K562 (cell line): Measurements from ENCODE around the gene SPTBN4. TPM values are rescaled to one million over a fixed set of nuclear protein-coding genes. Genes with fewer than 3 reads are reported as not detected.

ENCODE experiments used
- BRD9 ChIP-seq: fragments of 450-650 bp; IDR thresholded peaks from 2 replicates; pipeline ENCODE4 v1.6.1; 2018; ENCODE audit warnings: low read depth; ENCODE audit not compliant: partially characterized antibody
- ETV6 ChIP-seq, 3 experiments: fragments of 150-350 bp in 1 of 3; sonication (generic) in 1 of 3; formaldehyde crosslinking in 1 of 3; IDR thresholded peaks; 2 replicates each; pipeline versions ENCODE4 v1.6.1 to v1.8.0; 2014 to 2022; ENCODE audit warnings: borderline replicate concordance in 2 of 3, low read depth in 2 of 3, antibody characterized with exemption in 1 of 3, low read length in 1 of 3, mild to moderate bottlenecking in 1 of 3, missing genetic modification reagents in 1 of 3
- HNRNPH1 ChIP-seq: fragments of 200-400 bp; formaldehyde crosslinking; optimal IDR thresholded peaks from 2 replicates; pipeline ENCODE3; 2017; ENCODE audit warnings: low read depth, mild to moderate bottlenecking, low read length, moderate library complexity
- KAT8 ChIP-seq: fragments of 450-650 bp; IDR thresholded peaks from 2 replicates; pipeline ENCODE4 v1.6.1; 2016; ENCODE audit warnings: low read depth, mild to moderate bottlenecking
- NEUROD1 ChIP-seq: fragments of 150-350 bp; IDR thresholded peaks from 2 replicates; pipeline ENCODE4 v1.6.1; 2014; ENCODE audit warnings: borderline replicate concordance, low read length, low read depth; ENCODE audit not compliant: partially characterized antibody
- NR4A1 ChIP-seq, 2 experiments: fragments of 250-450 bp in 1 of 2; fragments of 450-650 bp in 1 of 2; sonication (Bioruptor Pico) in 1 of 2; IDR thresholded peaks; 2 replicates each; pipeline versions ENCODE4 v1.4.0 to v1.6.1; 2016 to 2020; ENCODE audit warnings: mild to moderate bottlenecking in 2 of 2, missing compliant biosample characterization in 1 of 2, missing genetic modification characterization in 1 of 2, moderate library complexity in 1 of 2
- PHTF2 ChIP-seq: fragments of 250-450 bp; sonication (Bioruptor Pico); IDR thresholded peaks from 2 replicates; pipeline ENCODE4 v1.5.0; 2021; ENCODE audit warnings: mild to moderate bottlenecking
- SMAD3 ChIP-seq: fragments of 450-650 bp; formaldehyde crosslinking; conservative IDR thresholded peaks from 2 replicates; pipeline ENCODE4 v1.4.0; 2020; ENCODE audit warnings: mild to moderate bottlenecking
- ZNF217 ChIP-seq: sonication (generic); formaldehyde crosslinking; IDR thresholded peaks from 2 replicates; pipeline ENCODE4 v1.8.0; 2022; ENCODE audit warnings: mild to moderate bottlenecking, missing genetic modification reagents
- ZNF3 ChIP-seq: fragments of 250-450 bp; sonication (Bioruptor Pico); IDR thresholded peaks from 2 replicates; pipeline ENCODE4 v1.5.0; 2021; ENCODE audit warnings: mild to moderate bottlenecking, moderate library complexity
- ZSCAN29 ChIP-seq: fragments of 450-650 bp; IDR thresholded peaks from 2 replicates; pipeline ENCODE4 v1.6.1; 2017
- polyA plus RNA-seq, 8 experiments: library from polyadenylated mRNA; depleted of rRNA in 4 of 8; stranded (reverse) in 5 of 8; unstranded in 3 of 8; fragments of >200 nt; fragmentation: Nextera tagmentation in 2 of 8; fragmentation: Illumina TruSeq in 1 of 8; extraction: Ambion mirVana in 2 of 8; extraction: Trizol in 1 of 8; gene quantifications; 2 replicates each; pipeline versions ENCODE4 v1.2.1 to v1.2.3, GENCODE V29; 2011 to 2014; ENCODE audit warnings: inconsistent platforms in 1 of 8, missing spikeins in 1 of 8
- total RNA-seq, 7 experiments: library from RNA; depleted of rRNA in 6 of 7; stranded (reverse); fragments of >200 nt in 6 of 7; fragmentation: Illumina TruSeq in 2 of 7; extraction: Trizol in 2 of 7; gene quantifications; 2 replicates each; pipeline versions ENCODE4 v1.2.1 to v1.2.3, GENCODE V29; 2011 to 2021; ENCODE audit warnings: low replicate concordance in 1 of 7
- TF ChIP-seq, protein P1 (sequence below): fragments of 150-350 bp; conservative IDR thresholded peaks from 2 replicates; pipeline ENCODE4 v1.6.1; 2014; ENCODE audit warnings: low read length
- TF ChIP-seq, protein P2 (sequence below): fragments of 250-450 bp; sonication (Bioruptor Pico); IDR thresholded peaks from 2 replicates; pipeline ENCODE4 v1.6.1; 2021; ENCODE audit warnings: mild to moderate bottlenecking
- TF ChIP-seq, protein P3 (sequence below): fragments of 450-650 bp; IDR thresholded peaks from 2 replicates; pipeline ENCODE4 v1.6.1; 2016; ENCODE audit warnings: low read depth

Gene SPTBN4
- total and polyA plus RNA-seq, 9 of the 15 experiments (the other 6 are each of a cell fraction or from before 2014, with no cell fraction given) = 0.01 to 1.5 (median 0.86) TPM

DNA sequence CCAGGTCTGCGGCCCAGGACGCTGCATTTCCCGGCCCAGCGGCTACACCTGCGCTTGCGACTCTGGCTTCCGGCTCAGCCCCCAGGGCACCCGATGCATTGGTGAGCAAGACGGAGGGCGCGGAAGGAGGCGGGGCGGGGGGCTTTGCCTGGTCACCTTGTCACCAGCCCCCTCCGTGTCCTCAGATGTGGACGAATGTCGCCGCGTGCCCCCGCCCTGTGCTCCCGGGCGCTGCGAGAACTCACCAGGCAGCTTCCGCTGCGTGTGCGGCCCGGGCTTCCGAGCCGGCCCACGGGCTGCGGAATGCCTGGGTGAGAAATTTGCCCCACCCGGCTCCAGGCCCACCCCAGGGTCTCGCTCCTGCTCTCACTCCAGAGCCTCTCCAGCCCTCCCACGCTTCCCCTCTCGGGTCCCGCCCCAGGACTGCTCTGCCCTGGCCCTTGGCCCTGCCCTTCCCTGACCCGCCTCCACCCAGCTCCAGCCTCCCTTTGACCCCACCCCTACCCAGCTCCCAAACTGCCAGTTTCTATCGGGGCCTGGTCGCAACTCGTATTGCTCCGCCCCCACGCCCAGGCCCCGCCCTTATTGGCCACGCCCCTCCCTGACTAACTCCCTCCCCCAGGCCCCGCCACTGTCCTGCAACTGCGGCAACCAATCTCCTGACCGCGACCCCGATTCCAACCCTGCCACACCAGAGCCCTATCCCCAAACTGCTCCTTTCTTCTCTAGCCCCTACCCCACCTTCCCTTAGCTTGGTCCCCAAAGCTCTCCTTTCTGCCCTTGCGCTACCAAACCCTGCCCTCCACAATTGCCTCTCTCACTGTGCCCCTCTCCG, 143.0 kb downstream of the SPTBN4 start (continued):
- TF ChIP-seq NEUROD1 (no peak), HNRNPH1 (no peak), NR4A1 (CRISPR knock-in tag; IDR thresholded peaks at IDR 0.05) (no peak), NR4A1 (tag; IDR thresholded peaks at IDR 0.05) (no peak), BRD9 (no peak), KAT8 (no peak), PHTF2 (CRISPR knock-in tag) (no peak), ETV6 (IDR thresholded peaks at IDR 0.05; ENCODE audit: borderline replicate concordance in 1 of 2, low read depth in 2 of 2, low read length in 1 of 2) (no peak), ETV6 (CRISPR knock-in tag; IDR thresholded peaks at IDR 0.05; ENCODE audit: borderline replicate concordance) (no peak), ZNF3 (CRISPR knock-in tag) (no peak), SMAD3 (CRISPR knock-in tag) (no peak), ZNF217 (no peak), ZSCAN29 (no peak)
- TF ChIP-seq, protein P1, sequence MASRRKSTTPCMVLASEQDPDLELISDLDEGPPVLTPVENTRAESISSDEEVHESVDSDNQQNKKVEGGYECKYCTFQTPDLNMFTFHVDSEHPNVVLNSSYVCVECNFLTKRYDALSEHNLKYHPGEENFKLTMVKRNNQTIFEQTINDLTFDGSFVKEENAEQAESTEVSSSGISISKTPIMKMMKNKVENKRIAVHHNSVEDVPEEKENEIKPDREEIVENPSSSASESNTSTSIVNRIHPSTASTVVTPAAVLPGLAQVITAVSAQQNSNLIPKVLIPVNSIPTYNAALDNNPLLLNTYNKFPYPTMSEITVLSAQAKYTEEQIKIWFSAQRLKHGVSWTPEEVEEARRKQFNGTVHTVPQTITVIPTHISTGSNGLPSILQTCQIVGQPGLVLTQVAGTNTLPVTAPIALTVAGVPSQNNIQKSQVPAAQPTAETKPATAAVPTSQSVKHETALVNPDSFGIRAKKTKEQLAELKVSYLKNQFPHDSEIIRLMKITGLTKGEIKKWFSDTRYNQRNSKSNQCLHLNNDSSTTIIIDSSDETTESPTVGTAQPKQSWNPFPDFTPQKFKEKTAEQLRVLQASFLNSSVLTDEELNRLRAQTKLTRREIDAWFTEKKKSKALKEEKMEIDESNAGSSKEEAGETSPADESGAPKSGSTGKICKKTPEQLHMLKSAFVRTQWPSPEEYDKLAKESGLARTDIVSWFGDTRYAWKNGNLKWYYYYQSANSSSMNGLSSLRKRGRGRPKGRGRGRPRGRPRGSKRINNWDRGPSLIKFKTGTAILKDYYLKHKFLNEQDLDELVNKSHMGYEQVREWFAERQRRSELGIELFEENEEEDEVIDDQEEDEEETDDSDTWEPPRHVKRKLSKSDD = no peak
- TF ChIP-seq, protein P2, sequence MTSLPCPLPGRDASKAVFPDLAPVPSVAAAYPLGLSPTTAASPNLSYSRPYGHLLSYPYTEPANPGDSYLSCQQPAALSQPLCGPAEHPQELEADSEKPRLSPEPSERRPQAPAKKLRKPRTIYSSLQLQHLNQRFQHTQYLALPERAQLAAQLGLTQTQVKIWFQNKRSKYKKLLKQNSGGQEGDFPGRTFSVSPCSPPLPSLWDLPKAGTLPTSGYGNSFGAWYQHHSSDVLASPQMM (CRISPR knock-in tag) = no peak
- TF ChIP-seq, protein P3, sequence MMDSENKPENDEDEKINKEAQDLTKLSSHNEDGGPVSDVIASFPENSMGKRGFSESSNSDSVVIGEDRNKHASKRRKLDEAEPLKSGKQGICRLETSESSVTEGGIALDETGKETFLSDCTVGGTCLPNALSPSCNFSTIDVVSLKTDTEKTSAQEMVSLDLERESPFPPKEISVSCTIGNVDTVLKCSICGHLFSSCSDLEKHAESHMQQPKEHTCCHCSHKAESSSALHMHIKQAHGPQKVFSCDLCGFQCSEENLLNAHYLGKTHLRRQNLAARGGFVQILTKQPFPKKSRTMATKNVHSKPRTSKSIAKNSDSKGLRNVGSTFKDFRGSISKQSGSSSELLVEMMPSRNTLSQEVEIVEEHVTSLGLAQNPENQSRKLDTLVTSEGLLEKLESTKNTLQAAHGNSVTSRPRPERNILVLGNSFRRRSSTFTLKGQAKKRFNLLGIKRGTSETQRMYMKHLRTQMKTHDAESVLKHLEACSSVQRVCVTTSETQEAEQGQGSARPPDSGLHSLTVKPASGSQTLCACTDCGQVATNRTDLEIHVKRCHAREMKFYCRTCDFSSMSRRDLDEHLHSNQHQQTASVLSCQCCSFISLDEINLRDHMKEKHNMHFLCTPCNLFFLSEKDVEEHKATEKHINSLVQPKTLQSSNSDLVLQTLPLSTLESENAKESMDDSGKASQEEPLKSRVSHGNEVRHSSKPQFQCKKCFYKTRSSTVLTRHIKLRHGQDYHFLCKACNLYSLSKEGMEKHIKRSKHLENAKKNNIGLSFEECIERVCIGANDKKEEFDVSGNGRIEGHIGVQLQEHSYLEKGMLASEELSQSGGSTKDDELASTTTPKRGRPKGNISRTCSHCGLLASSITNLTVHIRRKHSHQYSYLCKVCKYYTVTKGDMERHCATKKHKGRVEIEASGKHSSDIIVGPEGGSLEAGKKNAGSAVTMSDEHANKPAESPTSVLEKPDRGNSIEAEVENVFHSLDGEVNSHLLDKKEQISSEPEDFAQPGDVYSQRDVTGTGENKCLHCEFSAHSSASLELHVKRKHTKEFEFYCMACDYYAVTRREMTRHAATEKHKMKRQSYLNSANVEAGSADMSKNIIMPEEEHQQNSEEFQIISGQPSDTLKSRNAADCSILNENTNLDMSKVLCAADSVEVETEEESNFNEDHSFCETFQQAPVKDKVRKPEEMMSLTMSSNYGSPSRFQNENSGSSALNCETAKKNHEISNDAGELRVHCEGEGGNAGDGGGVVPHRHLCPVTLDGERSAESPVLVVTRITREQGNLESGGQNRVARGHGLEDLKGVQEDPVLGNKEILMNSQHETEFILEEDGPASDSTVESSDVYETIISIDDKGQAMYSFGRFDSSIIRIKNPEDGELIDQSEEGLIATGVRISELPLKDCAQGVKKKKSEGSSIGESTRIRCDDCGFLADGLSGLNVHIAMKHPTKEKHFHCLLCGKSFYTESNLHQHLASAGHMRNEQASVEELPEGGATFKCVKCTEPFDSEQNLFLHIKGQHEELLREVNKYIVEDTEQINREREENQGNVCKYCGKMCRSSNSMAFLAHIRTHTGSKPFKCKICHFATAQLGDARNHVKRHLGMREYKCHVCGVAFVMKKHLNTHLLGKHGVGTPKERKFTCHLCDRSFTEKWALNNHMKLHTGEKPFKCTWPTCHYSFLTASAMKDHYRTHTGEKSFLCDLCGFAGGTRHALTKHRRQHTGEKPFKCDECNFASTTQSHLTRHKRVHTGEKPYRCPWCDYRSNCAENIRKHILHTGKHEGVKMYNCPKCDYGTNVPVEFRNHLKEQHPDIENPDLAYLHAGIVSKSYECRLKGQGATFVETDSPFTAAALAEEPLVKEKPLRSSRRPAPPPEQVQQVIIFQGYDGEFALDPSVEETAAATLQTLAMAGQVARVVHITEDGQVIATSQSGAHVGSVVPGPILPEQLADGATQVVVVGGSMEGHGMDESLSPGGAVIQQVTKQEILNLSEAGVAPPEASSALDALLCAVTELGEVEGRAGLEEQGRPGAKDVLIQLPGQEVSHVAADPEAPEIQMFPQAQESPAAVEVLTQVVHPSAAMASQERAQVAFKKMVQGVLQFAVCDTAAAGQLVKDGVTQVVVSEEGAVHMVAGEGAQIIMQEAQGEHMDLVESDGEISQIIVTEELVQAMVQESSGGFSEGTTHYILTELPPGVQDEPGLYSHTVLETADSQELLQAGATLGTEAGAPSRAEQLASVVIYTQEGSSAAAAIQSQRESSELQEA = no peak; the same call in 1 of the 2 replicates
